HCT116 (cell line): ENCODE measurements around the gene NET1. TPM values are rescaled to one million over a fixed set of nuclear protein-coding genes. Genes with fewer than 3 reads are reported as not detected.

Experiments
- ATAC-seq: fragments of 200-7000 bp; cut with Tn5 transposase; 2 replicates; pipeline ENCODE4 v1.9.1; 2020; ENCODE audit warnings: mild to moderate bottlenecking, moderate library complexity
- BruUV-seq: library from RNA; stranded (reverse); fragments of 400-500 nt; replicated peaks from 2 replicates; lab custom pipeline; 2021; lab: Mats Ljungman, UMichigan
- CTCF ChIA-PET: fragments of 300-600 bp; sonication (Branson Sonifier 250); formaldehyde crosslinking; loops from one replicate; lab custom pipeline; 2021; ENCODE audit warnings: antibody characterized with exemption; lab: Charles Lee
- POLR2A ChIA-PET: fragments of 300-600, 350-600 bp; sonication (Branson Sonifier 250); formaldehyde crosslinking; loops from one replicate; lab custom pipeline; 2021; ENCODE audit warnings: antibody characterized with exemption; lab: Charles Lee
- RAD21 ChIA-PET, 2 experiments: fragments of 300-600 bp; sonication (Branson Sonifier 250); formaldehyde crosslinking; loops; one replicate each; lab custom pipeline; 2023; ENCODE audit warnings: low total read pairs in 2 of 2; ENCODE audit not compliant: uncharacterized antibody in 2 of 2, unreplicated experiment in 2 of 2, low non-redundant PET in 1 of 2; lab: Charles Lee
- DNase-seq: peaks from one replicate; pipeline ENCODE4 v3.0.0-alpha.2; 2010; ENCODE audit warnings: low read depth, low spot score
- H2AFZ ChIP-seq: fragments of 200-600 bp; shearing (Covaris generic), sonication (generic); 2 replicates; pipeline ENCODE4 v1.6.1; 2017; ENCODE audit warnings: low read depth, mixed run types, mixed read lengths, antibody characterized with exemption, low read length; ENCODE audit not compliant: poor library complexity, severe bottlenecking
- H3K27ac ChIP-seq: 2 replicates; pipeline ENCODE4 v1.5.1; 2012; ENCODE audit warnings: low read depth, low read length
- H3K27me3 ChIP-seq: fragments of 200-600 bp; sonication (generic); 2 replicates; pipeline ENCODE4 v1.6.1; 2016; ENCODE audit warnings: mixed run types, low read length, mixed read lengths; ENCODE audit not compliant: insufficient read depth
- H3K36me3 ChIP-seq, 2 experiments: fragments of 200-500 bp in 1 of 2; fragments of 200-600 bp in 1 of 2; sonication (Bioruptor generic) in 1 of 2; sonication (generic) in 1 of 2; 2 replicates each; pipeline versions ENCODE4 v1.5.1 to v1.6.1; 2014 to 2016; ENCODE audit warnings: low read length in 2 of 2, inconsistent platforms in 1 of 2, mixed read lengths in 1 of 2, mixed run types in 1 of 2; ENCODE audit not compliant: insufficient read depth in 2 of 2, control insufficient read depth in 1 of 2
- H3K4me1 ChIP-seq, 2 experiments: fragments of 200-600 bp in 1 of 2; sonication (generic) in 1 of 2; 2 replicates each; pipeline versions ENCODE4 v1.5.1 to v1.6.1; 2012 to 2017; ENCODE audit warnings: low read length in 2 of 2, inconsistent platforms in 1 of 2, mild to moderate bottlenecking in 1 of 2, mixed read lengths in 1 of 2, mixed run types in 1 of 2, moderate library complexity in 1 of 2; ENCODE audit not compliant: insufficient read depth in 2 of 2, control insufficient read depth in 1 of 2
- H3K4me2 ChIP-seq: fragments of 200-600 bp; sonication (generic); 2 replicates; pipeline ENCODE4 v1.6.1; 2017; ENCODE audit warnings: mixed run types, low read length, mixed read lengths
- H3K4me3 ChIP-seq, 2 experiments: fragments of 200-600 bp in 1 of 2; sonication (generic) in 1 of 2; replicated peaks in 1 of 2; 2 replicates each; pipeline ENCODE4 v1.5.1; 2011 to 2016; ENCODE audit warnings: low read length in 2 of 2, control low read depth in 1 of 2, low read depth in 1 of 2, mild to moderate bottlenecking in 1 of 2, mixed read lengths in 1 of 2, mixed run types in 1 of 2
- H3K79me2 ChIP-seq: fragments of 200-600 bp; sonication (generic); 2 replicates; pipeline ENCODE4 v1.6.1; 2017; ENCODE audit warnings: mild to moderate bottlenecking, mixed run types, low read length, moderate library complexity, mixed read lengths; ENCODE audit not compliant: insufficient read depth
- H3K9ac ChIP-seq: fragments of 200-600 bp; sonication (generic); 2 replicates; pipeline ENCODE4 v1.6.1; 2016; ENCODE audit warnings: low read length, mixed read lengths
- H3K9me2 ChIP-seq: fragments of 200-600 bp; sonication (generic), shearing (Covaris generic); 2 replicates; pipeline ENCODE4 v1.6.1; 2017; ENCODE audit warnings: mixed run types, mild to moderate bottlenecking, moderate library complexity; ENCODE audit not compliant: insufficient read depth
- H3K9me3 ChIP-seq, 2 experiments: fragments of 200-500 bp in 1 of 2; fragments of 200-600 bp in 1 of 2; sonication (Bioruptor generic) in 1 of 2; sonication (generic) in 1 of 2; 2 replicates each; pipeline ENCODE4 v1.6.1; 2014 to 2017; ENCODE audit warnings: low read length in 2 of 2, mixed read lengths in 2 of 2, inconsistent platforms in 1 of 2, low read depth in 1 of 2, mild to moderate bottlenecking in 1 of 2, mixed run types in 1 of 2, moderate library complexity in 1 of 2; ENCODE audit not compliant: control insufficient read depth in 1 of 2, insufficient read depth in 1 of 2
- H4K20me1 ChIP-seq: fragments of 200-600 bp; sonication (generic), shearing (Covaris generic); 2 replicates; pipeline ENCODE4 v1.6.1; 2017; ENCODE audit warnings: mixed run types, mild to moderate bottlenecking, moderate library complexity; ENCODE audit not compliant: insufficient read depth
- CBX3 ChIP-seq: IDR thresholded peaks from 2 replicates; pipeline ENCODE4 v1.6.1; 2012; ENCODE audit warnings: low read depth
- CEBPB ChIP-seq: IDR thresholded peaks from 2 replicates; pipeline ENCODE4 v1.6.1; 2012; ENCODE audit warnings: low read depth
- EGR1 ChIP-seq: IDR thresholded peaks from 2 replicates; pipeline ENCODE4 v1.6.1; 2012; ENCODE audit warnings: low read depth
- EZH2phosphoT487 ChIP-seq: fragments of 200-600 bp; IDR thresholded peaks from 2 replicates; pipeline ENCODE4 v1.6.1; 2018; ENCODE audit warnings: antibody characterized with exemption, borderline replicate concordance
- FOSL1 ChIP-seq: IDR thresholded peaks from 2 replicates; pipeline ENCODE4 v1.6.1; 2012; ENCODE audit warnings: low read depth
- MAX ChIP-seq: IDR thresholded peaks from 2 replicates; pipeline ENCODE4 v1.6.1; 2012
- POLR2AphosphoS5 ChIP-seq: IDR thresholded peaks from 2 replicates; pipeline ENCODE4 v1.6.1; 2011; ENCODE audit warnings: mild to moderate bottlenecking, low read depth, low read length, moderate library complexity
- RAD21 ChIP-seq: IDR thresholded peaks from 2 replicates; pipeline ENCODE4 v1.6.1; 2012; ENCODE audit warnings: low read depth, mild to moderate bottlenecking
- REST ChIP-seq: IDR thresholded peaks from 2 replicates; pipeline ENCODE4 v1.6.1; 2012; ENCODE audit warnings: low read depth
- SIN3A ChIP-seq: IDR thresholded peaks from 2 replicates; pipeline ENCODE4 v1.6.1; 2012; ENCODE audit warnings: low read depth
- YY1 ChIP-seq: IDR thresholded peaks from 2 replicates; pipeline ENCODE4 v1.6.1; 2011; ENCODE audit warnings: low read length, low read depth, moderate library complexity, mild to moderate bottlenecking; ENCODE audit not compliant: insufficient replicate concordance; ENCODE audit errors: extremely low read depth
- ZNF274 ChIP-seq: fragments of 200-500 bp; sonication (Bioruptor generic); IDR thresholded peaks from 2 replicates; pipeline ENCODE4 v1.6.1; 2014; ENCODE audit warnings: mild to moderate bottlenecking, low read depth, low read length, inconsistent platforms
- intact Hi-C: fragments of 100-400 bp; cut with micrococcal nuclease; formaldehyde crosslinking; loops from 2 replicates; pipeline ENCODE4 v1.10.0; 2022
- total RNA-seq: library from RNA; stranded (reverse); gene quantifications from one replicate; pipeline ENCODE4 v1.2.1, GENCODE V29; 2021; ENCODE audit not compliant: unreplicated experiment
- TF ChIP-seq, protein P1 (sequence below), 3 experiments: fragments of 200-600 bp in 1 of 3; sonication (generic) in 1 of 3; IDR thresholded peaks in 2 of 3; conservative IDR thresholded peaks in 1 of 3; 2 replicates each; pipeline ENCODE4 v1.5.1; 2012 to 2017; ENCODE audit warnings: low read depth in 2 of 3, low read length in 2 of 3, antibody characterized with exemption in 1 of 3, borderline replicate concordance in 1 of 3, control low read depth in 1 of 3, mild to moderate bottlenecking in 1 of 3, mixed read lengths in 1 of 3, mixed run types in 1 of 3, moderate library complexity in 1 of 3; ENCODE audit not compliant: insufficient read depth in 1 of 3
- TF ChIP-seq, protein P2 (sequence below): IDR thresholded peaks from 2 replicates; pipeline ENCODE4 v1.6.1; 2012

NET1 gene
- total RNA-seq, 1 experiment from 2014 or later: 51.2 TPM

- CTCF ChIA-PET: no interaction called here
- TF ChIP-seq FOSL1 (no peak), POLR2AphosphoS5 (no peak), ZNF274 (no peak), EGR1 (no peak), REST (no peak), SIN3A (no peak), EZH2phosphoT487 (no peak), RAD21 (no peak), CBX3 (no peak), CEBPB (no peak), YY1 (no peak), MAX (no peak)
- TF ChIP-seq, protein P1, sequence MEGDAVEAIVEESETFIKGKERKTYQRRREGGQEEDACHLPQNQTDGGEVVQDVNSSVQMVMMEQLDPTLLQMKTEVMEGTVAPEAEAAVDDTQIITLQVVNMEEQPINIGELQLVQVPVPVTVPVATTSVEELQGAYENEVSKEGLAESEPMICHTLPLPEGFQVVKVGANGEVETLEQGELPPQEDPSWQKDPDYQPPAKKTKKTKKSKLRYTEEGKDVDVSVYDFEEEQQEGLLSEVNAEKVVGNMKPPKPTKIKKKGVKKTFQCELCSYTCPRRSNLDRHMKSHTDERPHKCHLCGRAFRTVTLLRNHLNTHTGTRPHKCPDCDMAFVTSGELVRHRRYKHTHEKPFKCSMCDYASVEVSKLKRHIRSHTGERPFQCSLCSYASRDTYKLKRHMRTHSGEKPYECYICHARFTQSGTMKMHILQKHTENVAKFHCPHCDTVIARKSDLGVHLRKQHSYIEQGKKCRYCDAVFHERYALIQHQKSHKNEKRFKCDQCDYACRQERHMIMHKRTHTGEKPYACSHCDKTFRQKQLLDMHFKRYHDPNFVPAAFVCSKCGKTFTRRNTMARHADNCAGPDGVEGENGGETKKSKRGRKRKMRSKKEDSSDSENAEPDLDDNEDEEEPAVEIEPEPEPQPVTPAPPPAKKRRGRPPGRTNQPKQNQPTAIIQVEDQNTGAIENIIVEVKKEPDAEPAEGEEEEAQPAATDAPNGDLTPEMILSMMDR (IDR thresholded peaks at IDR 0.05 in 2 of 3, conservative IDR thresholded peaks at IDR 0.05 in 1 of 3; ENCODE audit: borderline replicate concordance in 1 of 3, insufficient read depth in 1 of 3, low read depth in 2 of 3, low read length in 2 of 3): no peak
- TF ChIP-seq, protein P2, sequence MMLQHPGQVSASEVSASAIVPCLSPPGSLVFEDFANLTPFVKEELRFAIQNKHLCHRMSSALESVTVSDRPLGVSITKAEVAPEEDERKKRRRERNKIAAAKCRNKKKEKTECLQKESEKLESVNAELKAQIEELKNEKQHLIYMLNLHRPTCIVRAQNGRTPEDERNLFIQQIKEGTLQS: no peak
- H3K36me3 ChIP-seq: no peaks in the 10 kb centered on the region
- BruUV-seq: no TSS peak
- ATAC-seq (no peak), DNase-seq (no peak)
- no peak overlapping the region for H3K27ac ChIP-seq
- H3K27me3 ChIP-seq: peaks cover 15% of the 10 kb centered on the region; the same call in 1 of the 2 replicates
- no peaks in the 10 kb centered on the region for H3K9me3 ChIP-seq
- H3K79me2 ChIP-seq: no peaks in the 10 kb centered on the region
- no peaks in the 10 kb centered on the region for H3K9me2 ChIP-seq
- RAD21 ChIA-PET: no interaction called here
- no peak overlapping the region for H3K4me3 ChIP-seq
- intact Hi-C loops: no loop called here
- H3K4me2 ChIP-seq: no peak overlapping the region
- no peak overlapping the region for H3K9ac ChIP-seq
- no peak overlapping the region for H2AFZ ChIP-seq
- no peaks in the 10 kb centered on the region for H4K20me1 ChIP-seq
- POLR2A ChIA-PET: no interaction called here
- H3K4me1 ChIP-seq: peaks cover 0 to 3% of the 10 kb centered on the region in 2 experiments; a peak in 1 of 4 replicates
Measured at GRCh38 chr10:5506751-5507648, 94.6 kb downstream of the NET1 start.
